Measurements from ENCODE around the gene HSD3B2. TPM values are rescaled to one million over a fixed set of nuclear protein-coding genes. Genes with fewer than 3 reads are reported as not detected.

The HSD3B2 gene
- total RNA-seq, 1 donor from 2014 or later: 0.83 TPM

GRCh38 chr1:119394085-119394484 lies 20.9 kb upstream of the HSD3B2 start:
- DNase-seq (ENCODE audit: low spot score) (no peak), ATAC-seq (peak; percentile 55)

GRCh38 chr1:119396982-119397381 lies 18.0 kb upstream of the HSD3B2 start:
- ATAC-seq: peak; percentile 9

GRCh38 chr1:119397986-119398385 lies 17.0 kb upstream of the HSD3B2 start:
- ATAC-seq (peak; percentile 40), DNase-seq (ENCODE audit: low spot score) (no peak)

More at GRCh38 chr1:119396982-119397381, 18.0 kb upstream of the HSD3B2 start:
- DNase-seq (ENCODE audit: low spot score): no peak

DNA sequence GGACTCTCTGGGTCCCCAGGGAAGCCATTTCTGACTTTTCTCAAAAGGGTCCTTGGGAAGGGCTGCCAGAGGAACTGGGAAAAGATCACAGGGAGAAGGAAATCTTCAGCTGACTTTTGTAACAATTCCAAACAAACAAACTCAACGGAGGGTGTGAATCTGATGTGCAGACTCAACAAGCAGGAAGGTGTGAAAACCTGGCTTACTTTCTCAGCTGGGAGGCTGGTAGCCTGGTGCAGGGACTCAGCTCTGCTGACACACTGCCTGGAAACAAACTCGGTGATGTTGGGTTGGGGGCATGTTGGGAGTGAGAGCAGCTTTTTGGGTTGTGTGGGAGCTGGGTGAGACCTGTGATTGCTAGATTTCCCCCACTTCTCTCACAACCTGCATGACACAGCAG lies 10.2 kb upstream of the HSD3B2 start:
- ATAC-seq: no peak

GRCh38 chr1:119409731-119410130 lies 5.2 kb upstream of the HSD3B2 start:
- no peak for ATAC-seq
- no peak for DNase-seq (ENCODE audit: low spot score)

More for the DNA sequence above, 10.2 kb upstream of the HSD3B2 start:
- no peak for DNase-seq (ENCODE audit: low spot score)

- no peak for DNase-seq (ENCODE audit: low spot score)
- no peak for ATAC-seq
Observed at GRCh38 chr1:119410961-119411360, 4.0 kb upstream of the HSD3B2 start.

DNA sequence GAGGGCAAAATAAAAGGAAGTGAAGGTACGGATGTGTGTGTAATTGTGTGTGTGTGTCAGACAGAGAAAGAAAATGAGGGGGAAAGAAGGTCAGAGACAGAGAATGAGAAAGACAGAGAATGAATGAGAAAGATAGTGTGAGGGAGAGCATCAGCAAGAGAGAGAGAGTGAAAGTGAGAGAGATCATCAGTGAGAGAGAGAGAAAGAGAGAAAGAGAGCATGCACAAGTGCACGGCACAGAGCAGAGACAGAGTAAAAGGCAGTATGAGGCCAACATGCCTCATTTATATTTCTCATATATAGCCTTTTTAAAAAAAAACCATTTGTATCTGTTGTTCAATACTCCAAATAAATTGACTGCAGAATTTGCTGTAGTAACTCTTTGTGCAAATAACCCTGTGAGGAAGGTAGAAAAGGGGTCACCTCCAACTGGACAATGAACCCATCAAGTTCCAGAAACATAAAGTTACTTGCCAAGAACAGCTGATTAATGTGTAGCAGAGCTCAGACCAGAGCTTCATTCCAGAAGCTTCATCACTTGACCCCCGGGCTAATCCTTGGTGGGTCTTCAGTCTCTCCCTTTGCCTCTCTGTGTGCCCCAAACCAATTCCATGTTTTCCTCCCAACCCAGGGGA lies 1.2 kb downstream of the HSD3B2 start:
- peak; percentile 86 for ATAC-seq
- no peak for DNase-seq (ENCODE audit: low spot score)

GRCh38 chr1:119419109-119419508 lies 4.2 kb downstream of the HSD3B2 start:
- no peak for DNase-seq (ENCODE audit: low spot score)

DNA sequence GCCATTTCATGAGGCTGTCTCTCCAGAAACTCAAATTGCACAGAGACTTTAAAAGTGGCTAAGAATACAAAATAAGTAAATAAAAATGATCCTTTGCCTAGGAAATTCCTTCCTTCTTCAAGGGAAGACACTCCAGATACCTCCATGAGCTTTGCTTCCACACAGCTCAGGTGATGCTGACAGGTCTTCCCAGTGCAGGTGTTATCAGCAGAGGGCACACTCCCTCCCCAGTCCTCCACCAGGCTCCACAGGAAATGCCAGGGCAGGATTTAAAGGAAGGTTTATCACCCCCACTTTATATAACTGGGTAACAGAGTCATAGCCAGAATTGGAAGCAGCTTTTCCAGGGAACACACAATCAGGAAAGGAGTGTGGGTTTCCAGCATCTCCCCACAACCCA lies 5.7 kb downstream of the HSD3B2 start:
- DNase-seq (ENCODE audit: low spot score) (no peak), ATAC-seq (no peak)

More at GRCh38 chr1:119419109-119419508, 4.2 kb downstream of the HSD3B2 start:
- ATAC-seq: no peak

DNA sequence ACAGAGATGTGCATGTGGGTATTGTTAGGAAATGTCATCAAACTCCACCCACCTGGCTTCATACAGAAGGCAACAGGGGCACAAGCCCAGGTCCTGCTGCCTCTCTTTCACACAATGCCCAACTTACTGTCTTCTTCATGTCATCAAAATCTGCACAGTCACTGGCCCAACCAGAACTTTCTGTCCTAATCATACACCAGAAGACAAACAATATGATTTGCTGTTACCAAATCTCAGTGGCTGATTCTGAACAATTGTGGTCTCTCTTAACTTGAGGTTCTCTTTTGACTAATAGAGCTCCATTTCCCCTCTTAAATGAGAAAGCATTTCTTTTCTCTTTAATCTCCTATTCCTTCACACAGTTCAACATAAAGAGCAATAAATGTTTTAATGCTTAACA lies 7.7 kb downstream of the HSD3B2 start:
- DNase-seq (ENCODE audit: low spot score): no peak
- no peak for ATAC-seq

DNA sequence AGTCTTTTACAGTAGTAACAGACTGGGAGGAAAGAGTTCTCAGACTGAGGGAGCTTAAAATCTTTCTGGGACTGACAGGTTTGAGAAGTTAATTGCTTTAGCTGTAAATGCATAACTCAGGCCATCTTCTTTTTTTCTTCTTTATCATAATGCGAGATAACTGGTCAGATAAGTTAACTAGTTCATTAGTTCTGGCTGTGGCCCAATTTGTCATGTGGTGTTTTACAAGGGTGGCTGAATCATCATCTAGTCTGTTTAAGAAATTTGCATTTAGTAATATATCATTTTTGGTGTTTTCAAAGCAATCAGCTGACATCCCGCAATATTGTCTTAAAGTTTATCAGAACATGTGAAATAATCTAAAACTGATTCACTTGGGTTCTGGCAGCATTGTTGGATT lies 14.0 kb downstream of the HSD3B2 start:
- ATAC-seq (no peak), DNase-seq (ENCODE audit: low spot score) (no peak)

DNA sequence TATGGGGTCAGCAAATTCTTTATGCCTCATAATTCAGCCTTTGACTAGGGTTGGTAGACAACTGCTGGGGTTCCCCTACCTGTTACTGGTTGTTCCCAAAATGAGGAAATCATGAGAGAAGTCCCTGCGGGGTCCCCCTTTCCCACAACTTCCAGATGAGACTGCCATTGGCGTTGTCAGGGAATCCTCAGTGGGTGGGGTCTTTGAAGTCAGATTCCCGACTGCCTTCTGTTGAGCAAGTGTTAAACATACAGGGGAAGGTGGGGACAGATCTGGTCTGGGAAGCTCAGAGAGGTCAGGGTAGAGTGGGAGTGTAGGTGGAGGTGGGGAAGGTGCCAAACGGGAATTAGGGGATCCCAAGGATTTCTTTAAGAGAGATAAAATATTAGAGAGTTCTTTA lies 14.7 kb downstream of the HSD3B2 start:
- DNase-seq (ENCODE audit: low spot score): no peak
- ATAC-seq: no peak

- ATAC-seq: no peak
- DNase-seq (ENCODE audit: low spot score): no peak
Observed at GRCh38 chr1:119430486-119430885, 15.5 kb downstream of the HSD3B2 start.

DNA sequence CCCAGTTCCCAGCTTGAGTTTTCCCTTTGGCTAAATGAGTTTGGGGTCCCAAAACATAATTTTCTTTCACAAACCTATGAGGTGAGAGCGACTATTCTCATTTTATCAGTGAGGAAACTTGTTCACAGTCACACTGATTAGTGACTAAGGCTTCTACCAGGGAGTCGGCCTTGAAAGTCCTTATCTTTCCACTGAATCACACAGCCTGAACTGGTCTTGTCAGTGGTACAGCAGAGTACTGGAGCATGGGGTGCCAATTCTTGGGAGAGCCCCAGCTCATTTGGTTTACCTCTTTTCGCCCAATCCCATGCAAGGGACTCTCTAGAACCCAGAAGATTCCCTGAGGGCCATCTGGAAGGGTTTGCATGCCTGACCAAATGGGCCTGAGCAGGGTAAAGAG lies 16.9 kb downstream of the HSD3B2 start:
- DNase-seq (ENCODE audit: low spot score) (no peak), ATAC-seq (no peak)

DNA sequence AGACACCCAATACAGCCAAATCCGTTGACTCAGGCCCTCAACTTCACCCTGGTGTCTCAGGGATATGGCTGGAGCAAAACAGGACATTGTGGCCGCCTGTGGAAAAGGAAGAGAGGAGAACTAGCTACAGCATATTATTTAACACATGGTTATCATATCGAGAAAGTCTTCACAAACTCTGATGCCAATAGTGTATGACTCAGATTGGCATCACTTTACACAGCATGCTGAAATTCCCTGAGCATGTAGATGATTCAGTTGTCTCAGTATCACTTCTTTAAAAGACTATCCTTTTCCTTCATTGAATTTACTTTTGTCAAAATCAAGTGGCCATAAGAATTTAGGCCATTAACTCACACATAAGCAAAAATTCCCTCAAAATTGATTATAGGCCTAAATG lies 20.1 kb downstream of the HSD3B2 start:
- ATAC-seq (no peak), DNase-seq (ENCODE audit: low spot score) (no peak)

DNA sequence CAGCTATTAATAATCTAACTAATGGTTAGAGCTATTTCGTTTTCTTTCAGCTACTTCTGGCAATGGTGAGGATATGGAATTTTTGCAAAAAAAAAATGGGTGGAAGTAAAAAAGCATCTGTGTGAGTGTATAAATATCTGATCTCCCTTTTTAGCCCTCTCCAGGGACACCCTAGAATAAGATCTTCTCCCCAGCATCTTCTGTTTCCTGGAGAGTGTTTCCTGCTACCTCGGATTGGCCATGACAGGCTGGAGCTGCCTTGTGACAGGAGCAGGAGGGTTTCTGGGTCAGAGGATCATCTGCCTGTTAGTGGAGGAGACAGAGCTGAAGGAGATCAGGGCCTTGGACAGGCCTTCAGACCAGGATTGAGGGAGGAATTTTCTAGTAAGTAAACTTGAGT lies 23.8 kb downstream of the HSD3B2 start:
- DNase-seq (ENCODE audit: low spot score): no peak
- ATAC-seq: no peak

GRCh38 chr1:119440721-119441307 lies 25.9 kb downstream of the HSD3B2 start:
- DNase-seq (ENCODE audit: low spot score) (no peak), ATAC-seq (no peak)

GRCh38 chr1:119442756-119443155 lies 27.8 kb downstream of the HSD3B2 start:
- DNase-seq (ENCODE audit: low spot score): no peak
- no peak for ATAC-seq

DNA sequence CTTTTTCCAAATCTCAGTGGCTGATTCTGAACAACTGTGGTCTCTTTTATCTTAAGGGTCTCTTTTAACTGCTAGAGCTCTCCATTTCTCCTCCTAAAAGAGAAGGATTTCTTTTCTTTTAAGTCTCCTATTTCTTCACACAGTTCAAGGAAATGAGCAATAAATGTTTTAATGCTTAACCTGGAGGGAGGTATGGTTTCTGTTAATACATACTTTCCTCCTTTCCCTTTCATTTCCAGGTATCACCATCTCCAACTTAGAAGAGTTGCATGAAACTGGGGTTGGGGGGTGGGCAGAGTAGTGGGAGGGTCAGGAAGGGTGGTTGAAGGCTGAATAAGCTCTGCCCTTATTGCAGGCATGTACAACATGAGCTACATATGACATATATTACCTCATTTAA lies 31.4 kb downstream of the HSD3B2 start:
- no peak for ATAC-seq
- no peak for DNase-seq (ENCODE audit: low spot score)

DNA sequence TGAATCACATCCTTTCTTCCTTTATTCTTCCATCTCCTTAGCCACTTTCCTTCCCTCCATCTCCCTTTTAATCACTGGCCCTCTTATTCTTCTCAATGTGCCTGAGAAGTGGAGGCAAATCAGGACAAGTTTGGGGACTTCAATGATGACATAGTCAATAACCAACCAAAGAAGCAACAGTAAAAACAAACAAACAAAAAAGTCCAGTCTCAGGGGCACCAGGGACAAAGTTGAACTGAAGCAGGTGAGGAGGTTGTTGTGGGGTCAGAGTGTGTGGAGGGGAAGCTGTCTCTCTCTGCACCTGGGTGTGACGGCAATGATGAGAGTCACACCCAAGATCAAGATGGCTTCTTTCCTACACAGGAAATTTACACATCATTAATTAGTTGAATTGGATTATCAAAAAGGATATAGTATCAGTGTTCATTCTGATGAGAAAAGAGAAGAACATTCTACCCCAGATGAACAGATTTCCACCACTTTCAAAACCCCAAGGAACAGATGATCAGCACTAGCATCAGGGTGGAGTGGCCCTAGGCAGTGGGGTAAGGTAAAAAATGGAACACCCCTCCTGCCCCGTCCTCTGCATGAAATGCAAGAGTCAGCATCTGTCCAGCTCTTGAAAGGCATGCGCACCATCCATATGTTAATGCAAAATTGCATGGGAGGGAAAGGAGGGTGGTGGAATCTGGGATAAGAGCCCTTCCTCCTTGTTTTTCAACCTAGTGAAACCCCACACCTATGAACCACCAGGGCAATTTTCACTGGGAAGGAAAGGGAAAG lies 32.6 kb downstream of the HSD3B2 start:
- ATAC-seq: peak; percentile 45
- no peak for DNase-seq (ENCODE audit: low spot score)

DNA sequence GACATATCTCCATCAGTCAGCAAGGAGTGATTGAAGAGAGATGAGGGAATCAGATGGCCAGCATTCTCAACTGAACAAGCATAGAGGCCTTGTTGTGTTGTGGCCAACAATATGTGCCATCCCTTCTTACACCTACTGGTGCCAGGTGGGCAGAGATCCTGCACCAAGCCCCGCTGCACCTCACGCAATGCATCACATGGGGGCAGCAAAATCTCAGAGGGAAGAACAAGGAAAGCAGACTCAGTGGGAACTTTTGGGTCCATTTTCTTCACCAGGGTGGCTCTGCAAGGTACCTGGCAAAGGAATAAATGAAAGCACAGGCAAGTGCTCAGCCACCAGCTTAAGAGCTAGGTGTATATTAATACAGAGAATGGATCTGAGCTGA lies 33.2 kb downstream of the HSD3B2 start:
- DNase-seq (ENCODE audit: low spot score): no peak
- ATAC-seq: peak; percentile 57

DNA sequence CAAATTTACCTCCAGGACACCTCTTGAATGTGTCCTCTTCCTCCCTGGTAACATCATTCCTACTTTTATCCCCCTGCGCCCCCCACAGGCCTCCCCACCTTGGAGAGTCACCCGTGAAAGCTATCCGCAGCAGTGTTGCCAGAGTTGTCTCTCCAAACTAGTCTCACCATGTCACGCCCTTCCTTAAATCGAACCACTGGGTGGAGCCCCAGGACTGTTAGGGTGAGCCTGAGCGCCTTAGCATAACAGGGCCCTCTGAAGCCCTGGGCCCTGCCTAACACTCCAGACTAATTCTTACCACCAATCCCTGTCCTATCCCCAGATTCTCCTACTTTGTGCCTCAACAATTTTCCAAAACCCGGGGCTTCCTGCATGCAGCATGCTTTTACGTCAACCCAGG lies 35.0 kb downstream of the HSD3B2 start:
- peak; percentile 75 for ATAC-seq
- DNase-seq (ENCODE audit: low spot score): peak; percentile 66
